HG02642 (cell line): ENCODE measurements around the gene DGKB.

Experiments used
- ATAC-seq: cut with Tn5 transposase; IDR thresholded peaks from one replicate; pipeline ENCODE4 v1.9.1; 2021; ENCODE audit warnings: mild to moderate bottlenecking; ENCODE audit not compliant: unreplicated experiment, poor library complexity

DGKB gene

GRCh38 chr7:14766747-14767146 is 135.8 kb downstream of the DGKB start:
- no peak for ATAC-seq

- ATAC-seq = no peak
Observed at GRCh38 chr7:14765731-14766130, 136.8 kb downstream of the DGKB start.

GRCh38 chr7:14762561-14762960 is 140.0 kb downstream of the DGKB start:
- no peak for ATAC-seq

GRCh38 chr7:14761510-14762296 is 140.8 kb downstream of the DGKB start:
- ATAC-seq = no peak

GRCh38 chr7:14760730-14761478 is 141.6 kb downstream of the DGKB start:
- ATAC-seq = no peak

GRCh38 chr7:14759785-14760184 is 142.8 kb downstream of the DGKB start:
- no peak for ATAC-seq

- ATAC-seq = no peak
Observed at GRCh38 chr7:14754631-14755030, 147.9 kb downstream of the DGKB start.

GRCh38 chr7:14752301-14752700 is 150.2 kb downstream of the DGKB start:
- ATAC-seq = no peak

GRCh38 chr7:14751461-14751860 is 151.1 kb downstream of the DGKB start:
- ATAC-seq = no peak

- ATAC-seq = no peak
Observed at GRCh38 chr7:14748461-14748860, 154.1 kb downstream of the DGKB start.

- no peak for ATAC-seq
Observed at GRCh38 chr7:14747701-14748100, 154.8 kb downstream of the DGKB start.

GRCh38 chr7:14745076-14745475 is 157.5 kb downstream of the DGKB start:
- no peak for ATAC-seq

GRCh38 chr7:14740606-14741005 is 161.9 kb downstream of the DGKB start:
- ATAC-seq = no peak

GRCh38 chr7:14739841-14740185 is 162.7 kb downstream of the DGKB start:
- ATAC-seq = no peak

GRCh38 chr7:14739168-14739840 is 163.2 kb downstream of the DGKB start:
- ATAC-seq = no peak

- ATAC-seq = no peak
Observed at GRCh38 chr7:14738086-14738485, 164.5 kb downstream of the DGKB start.

GRCh38 chr7:14734839-14735321 is 167.7 kb downstream of the DGKB start:
- no peak for ATAC-seq

GRCh38 chr7:14720785-14721184 is 181.8 kb downstream of the DGKB start:
- no peak for ATAC-seq

- no peak for ATAC-seq
Observed at GRCh38 chr7:14717816-14718215, 184.7 kb downstream of the DGKB start.

GRCh38 chr7:14717169-14717568 is 185.4 kb downstream of the DGKB start:
- no peak for ATAC-seq

GRCh38 chr7:14714161-14714728 is 188.3 kb downstream of the DGKB start:
- peak; percentile 99 for ATAC-seq
